GM12875 (cell line): ENCODE results near the gene NNMT.

Source experiments
- H3K4me3 ChIP-seq: one replicate; pipeline ENCODE4 v1.5.1; 2011; ENCODE audit warnings: low read depth, low read length, control low read depth
- TF ChIP-seq, protein P1 (sequence below): IDR thresholded peaks from 2 replicates; pipeline ENCODE4 v1.5.1; 2011; ENCODE audit warnings: low read depth, mild to moderate bottlenecking, control low read depth, inconsistent platforms, low read length, moderate library complexity, borderline replicate concordance; ENCODE audit not compliant: insufficient read depth

Gene NNMT

DNA sequence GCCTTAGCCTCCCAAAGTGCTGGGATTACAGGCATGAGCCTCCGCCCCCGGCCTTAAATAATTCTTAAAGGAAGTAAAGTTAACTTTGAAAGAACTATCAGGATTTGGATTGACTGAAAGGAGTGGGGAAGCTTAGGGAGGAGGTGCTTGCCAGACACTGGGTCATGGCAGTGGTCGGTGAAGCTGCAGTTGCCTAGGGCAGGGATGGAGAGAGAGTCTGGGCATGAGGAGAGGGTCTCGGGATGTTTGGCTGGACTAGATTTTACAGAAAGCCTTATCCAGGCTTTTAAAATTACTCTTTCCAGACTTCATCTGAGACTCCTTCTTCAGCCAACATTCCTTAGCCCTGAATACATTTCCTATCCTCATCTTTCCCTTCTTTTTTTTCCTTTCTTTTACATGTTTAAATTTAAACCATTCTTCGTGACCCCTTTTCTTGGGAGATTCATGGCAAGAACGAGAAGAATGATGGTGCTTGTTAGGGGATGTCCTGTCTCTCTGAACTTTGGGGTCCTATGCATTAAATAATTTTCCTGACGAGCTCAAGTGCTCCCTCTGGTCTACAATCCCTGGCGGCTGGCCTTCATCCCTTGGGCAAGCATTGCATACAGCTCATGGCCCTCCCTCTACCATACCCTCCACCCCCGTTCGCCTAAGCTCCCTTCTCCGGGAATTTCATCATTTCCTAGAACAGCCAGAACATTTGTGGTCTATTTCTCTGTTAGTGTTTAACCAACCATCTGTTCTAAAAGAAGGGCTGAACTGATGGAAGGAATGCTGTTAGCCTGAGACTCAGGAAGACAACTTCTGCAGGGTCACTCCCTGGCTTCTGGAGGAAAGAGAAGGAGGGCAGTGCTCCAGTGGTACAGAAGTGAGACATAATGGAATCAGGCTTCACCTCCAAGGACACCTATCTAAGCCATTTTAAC, at the start of gene NNMT:
Gene NNMT (plus strand): TSS at position 724 of the 929 bp plus-strand sequence. CDS start 158 bp downstream, at position 882.
- TF ChIP-seq, protein P1, sequence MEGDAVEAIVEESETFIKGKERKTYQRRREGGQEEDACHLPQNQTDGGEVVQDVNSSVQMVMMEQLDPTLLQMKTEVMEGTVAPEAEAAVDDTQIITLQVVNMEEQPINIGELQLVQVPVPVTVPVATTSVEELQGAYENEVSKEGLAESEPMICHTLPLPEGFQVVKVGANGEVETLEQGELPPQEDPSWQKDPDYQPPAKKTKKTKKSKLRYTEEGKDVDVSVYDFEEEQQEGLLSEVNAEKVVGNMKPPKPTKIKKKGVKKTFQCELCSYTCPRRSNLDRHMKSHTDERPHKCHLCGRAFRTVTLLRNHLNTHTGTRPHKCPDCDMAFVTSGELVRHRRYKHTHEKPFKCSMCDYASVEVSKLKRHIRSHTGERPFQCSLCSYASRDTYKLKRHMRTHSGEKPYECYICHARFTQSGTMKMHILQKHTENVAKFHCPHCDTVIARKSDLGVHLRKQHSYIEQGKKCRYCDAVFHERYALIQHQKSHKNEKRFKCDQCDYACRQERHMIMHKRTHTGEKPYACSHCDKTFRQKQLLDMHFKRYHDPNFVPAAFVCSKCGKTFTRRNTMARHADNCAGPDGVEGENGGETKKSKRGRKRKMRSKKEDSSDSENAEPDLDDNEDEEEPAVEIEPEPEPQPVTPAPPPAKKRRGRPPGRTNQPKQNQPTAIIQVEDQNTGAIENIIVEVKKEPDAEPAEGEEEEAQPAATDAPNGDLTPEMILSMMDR: no peak
- no peak within 1 kb of the TSS for H3K4me3 ChIP-seq

DNA sequence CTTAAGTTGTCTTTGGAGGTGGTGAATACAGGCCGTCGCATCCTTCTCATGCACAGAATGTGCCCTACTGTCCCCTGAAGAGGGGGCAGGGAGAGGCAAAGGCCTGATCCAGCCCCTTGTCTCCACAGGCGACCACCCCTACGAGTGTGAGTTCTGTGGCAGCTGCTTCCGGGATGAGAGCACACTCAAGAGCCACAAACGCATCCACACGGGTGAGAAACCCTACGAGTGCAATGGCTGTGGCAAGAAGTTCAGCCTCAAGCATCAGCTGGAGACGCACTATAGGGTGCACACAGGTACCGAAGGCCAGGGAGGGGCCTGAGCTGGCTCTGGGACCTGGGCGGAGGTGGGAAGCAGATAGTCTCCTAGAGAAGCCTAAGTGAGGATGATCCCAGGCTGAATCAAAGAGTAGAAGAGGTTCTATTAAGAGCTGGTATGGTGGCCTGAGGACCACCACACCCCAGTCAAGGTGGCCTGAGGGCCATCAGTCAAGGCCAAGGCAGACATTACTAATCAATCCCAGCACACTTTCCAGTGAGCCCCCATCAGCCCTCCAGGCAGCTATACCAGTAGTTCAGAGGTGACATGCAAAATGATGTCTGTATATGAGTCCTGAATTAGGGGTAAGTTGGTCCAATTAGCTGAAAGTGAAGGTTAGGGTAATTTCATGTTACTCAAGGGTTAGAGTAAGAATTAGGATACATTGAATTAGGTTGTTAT, 49.0 kb upstream of the NNMT start:
- TF ChIP-seq, protein P1: no peak
- H3K4me3 ChIP-seq: no peak overlapping the region

DNA sequence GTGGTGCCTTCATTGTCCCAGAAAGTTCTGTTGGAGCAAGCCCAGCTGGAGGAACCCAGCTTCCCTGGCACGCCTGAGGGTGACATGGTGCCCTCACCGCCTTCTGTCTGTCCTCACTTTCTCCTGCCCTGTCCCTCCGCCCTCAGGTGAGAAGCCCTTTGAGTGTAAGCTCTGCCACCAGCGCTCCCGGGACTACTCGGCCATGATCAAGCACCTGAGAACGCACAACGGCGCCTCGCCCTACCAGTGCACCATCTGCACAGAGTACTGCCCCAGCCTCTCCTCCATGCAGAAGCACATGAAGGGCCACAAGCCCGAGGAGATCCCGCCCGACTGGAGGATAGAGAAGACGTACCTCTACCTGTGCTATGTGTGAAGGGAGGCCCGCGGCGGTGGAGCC, 46.0 kb upstream of the NNMT start:
- no peak overlapping the region for H3K4me3 ChIP-seq
- TF ChIP-seq, protein P1: no peak

DNA sequence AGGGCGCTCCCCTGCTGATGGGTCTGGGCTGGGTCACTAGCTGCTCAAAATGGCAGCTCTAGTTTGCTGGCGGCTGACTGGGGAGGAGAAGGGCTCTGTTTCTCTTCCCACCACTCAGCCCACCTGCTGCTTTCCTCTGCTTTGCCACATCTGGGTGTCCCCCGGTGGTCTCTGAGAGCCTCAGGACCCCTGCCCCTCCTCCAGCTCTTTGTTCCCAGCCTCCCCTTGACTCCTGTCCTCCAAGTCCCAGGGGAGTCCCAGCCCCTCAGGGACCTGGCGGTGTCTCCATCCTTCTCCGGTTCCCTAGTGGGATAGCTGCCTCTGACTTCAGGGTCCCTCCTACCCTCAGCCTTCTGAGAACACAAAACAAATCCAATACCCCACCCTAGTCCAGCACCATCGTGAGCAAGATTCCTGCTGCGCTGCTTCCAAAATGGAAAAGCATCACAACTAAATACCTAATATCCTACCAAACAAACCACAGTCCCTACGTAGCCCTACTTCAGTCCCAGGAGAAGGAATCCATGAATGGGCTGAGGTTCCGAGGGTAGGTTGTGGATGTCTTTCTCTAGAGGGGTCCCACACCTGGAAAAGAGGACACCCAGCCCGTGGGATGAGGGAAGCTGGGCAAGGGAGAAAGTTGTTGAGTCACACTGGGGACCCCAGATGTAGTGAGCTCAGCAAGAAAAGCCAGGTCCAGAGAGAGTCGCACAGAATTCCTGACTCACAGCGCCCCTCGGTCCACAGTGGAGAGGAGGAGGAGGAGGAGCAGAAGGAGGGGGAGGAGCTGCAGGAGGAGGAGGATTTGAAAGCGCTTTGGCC, 45.0 kb upstream of the NNMT start:
- TF ChIP-seq, protein P1: no peak

DNA sequence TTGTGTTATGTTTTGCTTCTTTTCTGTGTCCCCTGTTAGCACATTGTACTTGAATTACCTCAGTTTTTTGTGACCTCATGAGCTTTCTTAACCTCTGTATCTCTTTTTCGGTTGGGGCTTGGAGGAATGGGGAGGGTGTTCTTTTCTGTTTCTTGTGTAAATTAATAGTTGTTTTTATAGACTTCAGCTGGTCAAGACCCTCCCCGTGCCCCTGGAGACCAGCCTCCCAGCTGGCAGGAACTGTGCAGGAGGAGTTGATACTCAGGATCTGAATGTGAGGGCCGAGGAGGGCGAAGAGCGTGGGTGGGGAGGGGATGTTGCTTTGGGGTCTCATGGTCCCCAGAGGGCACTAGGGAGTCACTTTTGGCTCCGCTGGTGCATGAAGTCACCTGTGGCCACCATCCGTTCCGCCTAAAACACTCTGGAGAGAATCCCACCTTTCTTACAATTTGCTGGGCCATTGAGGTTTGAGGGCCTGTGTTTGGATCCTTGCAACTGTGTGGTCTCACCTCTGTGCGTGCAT, 44.3 kb upstream of the NNMT start:
- TF ChIP-seq, protein P1: no peak
- no peak overlapping the region for H3K4me3 ChIP-seq

More for the DNA sequence above, 45.0 kb upstream of the NNMT start:
- no peak overlapping the region for H3K4me3 ChIP-seq

DNA sequence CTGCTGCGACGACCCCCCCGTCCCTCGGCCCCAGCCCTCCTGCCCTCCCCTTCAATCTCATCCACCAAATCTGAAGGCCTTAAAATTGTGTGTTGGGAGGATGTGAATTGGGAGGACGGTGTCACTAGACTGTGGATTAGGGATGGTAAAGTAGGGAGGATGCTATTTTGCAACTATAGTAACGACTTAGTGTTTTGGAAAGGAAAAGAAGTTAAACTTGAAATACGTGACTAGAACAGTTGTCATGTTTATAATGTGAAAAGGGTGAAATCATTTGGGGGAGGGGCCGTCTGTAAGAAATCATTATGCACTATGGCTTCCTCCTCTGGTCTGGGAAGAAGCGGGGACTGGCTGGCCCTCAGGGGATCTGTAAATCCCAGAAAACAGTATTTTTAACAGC, 43.4 kb upstream of the NNMT start:
- TF ChIP-seq, protein P1: no peak
- no peak overlapping the region for H3K4me3 ChIP-seq
